K562 (cell line): Measurements from ENCODE around the gene KPNA1. TPM values are rescaled to one million over a fixed set of nuclear protein-coding genes. Genes with fewer than 3 reads are reported as not detected.

Source experiments
- ATAC-seq: fragments of 200-7000 bp; cut with Tn5 transposase; 3 replicates; pipeline ENCODE4 v1.9.1; 2020; ENCODE audit warnings: moderate library complexity
- BruUV-seq: library from RNA; stranded (reverse); fragments of 400-500 nt; replicated peaks from 2 replicates; lab custom pipeline; 2021; lab: Mats Ljungman, UMichigan
- CTCF ChIA-PET: fragments of 300-600 bp; formaldehyde crosslinking; extraction: SDS; loops from one replicate; lab custom pipeline; 2021; ENCODE audit warnings: low intra/inter-chr PET ratio; lab: Yijun Ruan, JAX
- POLR2A ChIA-PET: fragments of 300-600, 350-650 bp; sonication (Branson Sonifier 250); formaldehyde crosslinking; extraction: SDS; loops from one replicate; lab custom pipeline; 2021; ENCODE audit warnings: antibody characterized with exemption, inconsistent platforms; lab: Yijun Ruan, JAX
- DNase-seq, 4 experiments: peaks; one replicate each; pipeline versions ENCODE4 v3.0.0 to v3.0.0-alpha.2; 2011 to 2018; ENCODE audit warnings: low spot score in 3 of 4, mixed read lengths in 3 of 4; ENCODE audit errors: extremely low read depth in 1 of 4
- FAIRE-seq: peaks from 2 replicates; lab custom pipeline; 2011; peaks lifted over from hg19 to GRCh38; lab: Jason Lieb, UNC
- H2AFZ ChIP-seq: 2 replicates; pipeline ENCODE4 v1.6.0; 2011; ENCODE audit warnings: low read depth, low read length, control low read depth, inconsistent platforms
- H3K27ac ChIP-seq: fragments of 200-600 bp; 3 replicates; pipeline ENCODE4 v1.8.0; 2011; ENCODE audit warnings: low read depth, mild to moderate bottlenecking, control low read depth, inconsistent platforms, low read length, moderate library complexity, mixed read lengths; ENCODE audit errors: extremely low read depth
- H3K27me3 ChIP-seq, 2 experiments: fragments of 300-600 bp in 1 of 2; 2 replicates in 1 of 2; 3 replicates in 1 of 2; pipeline versions ENCODE4 v1.6.0 to v1.8.0; 2011; ENCODE audit warnings: inconsistent platforms in 2 of 2, low read length in 2 of 2, mild to moderate bottlenecking in 1 of 2, mixed read lengths in 1 of 2, moderate library complexity in 1 of 2; ENCODE audit not compliant: control insufficient read depth in 2 of 2, insufficient read depth in 2 of 2
- H3K36me3 ChIP-seq: fragments of 300-600 bp; 3 replicates; pipeline ENCODE4 v1.8.0; 2011; ENCODE audit warnings: mild to moderate bottlenecking, low read length, inconsistent platforms; ENCODE audit not compliant: control insufficient read depth, insufficient read depth
- H3K4me1 ChIP-seq, 2 experiments: fragments of 200-600 bp in 1 of 2; replicated peaks in 1 of 2; 2 replicates in 1 of 2; 3 replicates in 1 of 2; pipeline versions ENCODE4 v1.5.1 to v1.8.0; 2011; ENCODE audit warnings: inconsistent platforms in 2 of 2, low read length in 2 of 2, mild to moderate bottlenecking in 1 of 2, mixed read lengths in 1 of 2, moderate library complexity in 1 of 2; ENCODE audit not compliant: control insufficient read depth in 2 of 2, insufficient read depth in 2 of 2
- H3K4me2 ChIP-seq: 2 replicates; pipeline ENCODE4 v1.6.1; 2011; ENCODE audit warnings: low read length, control low read depth, inconsistent platforms, mixed read lengths; ENCODE audit not compliant: insufficient read depth
- H3K4me3 ChIP-seq: fragments of 200-600 bp; sonication (generic), shearing (Covaris generic); 2 replicates; pipeline ENCODE4 v1.5.1; 2016; ENCODE audit warnings: control low read depth, inconsistent platforms
- H3K79me2 ChIP-seq: fragments of 200-600 bp; 3 replicates; pipeline ENCODE4 v1.8.0; 2011; ENCODE audit warnings: low read length, inconsistent platforms; ENCODE audit not compliant: control insufficient read depth, insufficient read depth
- H3K9ac ChIP-seq, 2 experiments: 2 replicates each; pipeline versions ENCODE4 v1.6.0 to v1.6.1; 2011; ENCODE audit warnings: low read depth in 2 of 2, low read length in 2 of 2, control low read depth in 1 of 2, inconsistent platforms in 1 of 2, mild to moderate bottlenecking in 1 of 2, mixed read lengths in 1 of 2; ENCODE audit not compliant: insufficient read depth in 1 of 2
- H3K9me1 ChIP-seq: one replicate; pipeline ENCODE4 v1.6.0; 2011; ENCODE audit warnings: inconsistent platforms, mild to moderate bottlenecking, low read length, moderate library complexity; ENCODE audit not compliant: control insufficient read depth, insufficient read depth
- H3K9me3 ChIP-seq: replicated peaks from 2 replicates; pipeline ENCODE4 v1.5.1; 2011; ENCODE audit warnings: low read depth, low read length, inconsistent platforms; ENCODE audit not compliant: control insufficient read depth, insufficient read depth
- H4K20me1 ChIP-seq: replicated peaks from 2 replicates; pipeline ENCODE4 v1.6.1; 2011; ENCODE audit warnings: low read length, inconsistent platforms, mixed read lengths; ENCODE audit not compliant: control insufficient read depth, insufficient read depth
- BCL6 ChIP-seq: fragments of 250-450 bp; sonication (Bioruptor Pico); IDR thresholded peaks from 2 replicates; pipeline ENCODE4 v1.4.0; 2020
- CHD1 ChIP-seq: fragments of 200-600 bp; sonication (generic); IDR thresholded peaks from one replicate; pipeline ENCODE4 v1.6.1; 2012; ENCODE audit warnings: mild to moderate bottlenecking, moderate library complexity, low read length, inconsistent platforms
- CREB1 ChIP-seq, 2 experiments: sonication (generic) in 1 of 2; formaldehyde crosslinking in 1 of 2; IDR thresholded peaks; 2 replicates each; pipeline versions ENCODE4 v1.6.1 to v1.8.0; 2012 to 2022; ENCODE audit warnings: inconsistent platforms in 1 of 2, mild to moderate bottlenecking in 1 of 2, missing genetic modification reagents in 1 of 2, moderate library complexity in 1 of 2
- EGR1 ChIP-seq: fragments of 450-650 bp; conservative IDR thresholded peaks from 2 replicates; pipeline ENCODE4 v1.6.1; 2017; ENCODE audit warnings: mild to moderate bottlenecking
- KLF6 ChIP-seq: fragments of 250-450 bp; sonication (Bioruptor Pico); IDR thresholded peaks from 2 replicates; pipeline ENCODE4 v1.4.0; 2020; ENCODE audit warnings: mild to moderate bottlenecking, moderate library complexity, borderline replicate concordance
- MYC ChIP-seq, 2 experiments: fragments of 250-450 bp in 1 of 2; sonication (Bioruptor Pico) in 1 of 2; IDR thresholded peaks; 2 replicates each; pipeline versions ENCODE4 v1.5.1 to v1.6.1; 2012 to 2021; ENCODE audit warnings: low read depth in 2 of 2, borderline replicate concordance in 1 of 2, improper control_type of control experiment in 1 of 2, low read length in 1 of 2, mild to moderate bottlenecking in 1 of 2, moderate library complexity in 1 of 2
- NCOR1 ChIP-seq: fragments of 450-650 bp; IDR thresholded peaks from 2 replicates; pipeline ENCODE4 v1.6.1; 2016; ENCODE audit warnings: mild to moderate bottlenecking, moderate library complexity
- ZNF561 ChIP-seq: fragments of 450-650 bp; formaldehyde crosslinking; conservative IDR thresholded peaks from 2 replicates; pipeline ENCODE4 v1.4.0; 2020; ENCODE audit warnings: mild to moderate bottlenecking, moderate library complexity
- WGBS: fragments of 100-300 bp; shearing (Covaris generic); methylation state at CpG from one replicate; pipeline ENCODE4 v1.1.6; 2016; ENCODE audit warnings: low coverage, mixed read lengths; ENCODE audit not compliant: insufficient coverage; ENCODE audit errors: missing lambda C conversion rate; 5-methylcytosine and 5-hydroxymethylcytosine counted together
- in situ Hi-C: fragments of 300-500 bp; cut with MboI; formaldehyde crosslinking; loops from 4 replicates; pipeline ENCODE4 v1.15.0; 2018; ENCODE audit warnings: inconsistent platforms, mixed read lengths
- intact Hi-C: fragments of 100-400 bp; cut with micrococcal nuclease; formaldehyde crosslinking; loops from 2 replicates; pipeline ENCODE4 v1.14.2; 2022
- polyA plus RNA-seq, 8 experiments: library from polyadenylated mRNA; depleted of rRNA in 4 of 8; stranded (reverse) in 5 of 8; unstranded in 3 of 8; fragments of >200 nt; fragmentation: Nextera tagmentation in 2 of 8; fragmentation: Illumina TruSeq in 1 of 8; extraction: Ambion mirVana in 2 of 8; extraction: Trizol in 1 of 8; gene quantifications; 2 replicates each; pipeline versions ENCODE4 v1.2.1 to v1.2.3, GENCODE V29; 2011 to 2014; ENCODE audit warnings: inconsistent platforms in 1 of 8, missing spikeins in 1 of 8
- total RNA-seq, 7 experiments: library from RNA; depleted of rRNA in 6 of 7; stranded (reverse); fragments of >200 nt in 6 of 7; fragmentation: Illumina TruSeq in 2 of 7; extraction: Trizol in 2 of 7; gene quantifications; 2 replicates each; pipeline versions ENCODE4 v1.2.1 to v1.2.3, GENCODE V29; 2011 to 2021; ENCODE audit warnings: low replicate concordance in 1 of 7
- TF ChIP-seq, protein P1 (sequence below), 3 experiments: fragments of 200-800 bp in 1 of 3; fragments of 250-450 bp in 1 of 3; fragments of 450-650 bp in 1 of 3; sonication (Bioruptor Pico) in 1 of 3; sonication (Bioruptor generic) in 1 of 3; formaldehyde crosslinking in 1 of 3; IDR thresholded peaks; 2 replicates each; pipeline versions ENCODE4 v1.6.1 to v1.8.0; 2016 to 2022; ENCODE audit warnings: mild to moderate bottlenecking in 2 of 3, missing genetic modification characterization in 2 of 3, missing compliant biosample characterization in 1 of 3, moderate library complexity in 1 of 3
- TF ChIP-seq, protein P2 (sequence below): sonication (generic); formaldehyde crosslinking; IDR thresholded peaks from 2 replicates; pipeline ENCODE4 v1.8.0; 2023; ENCODE audit warnings: mild to moderate bottlenecking, missing genetic modification reagents
- TF ChIP-seq, protein P3 (sequence below), 3 experiments: IDR thresholded peaks in 2 of 3; conservative IDR thresholded peaks in 1 of 3; 2 replicates each; pipeline ENCODE4 v1.5.1; 2011 to 2012; ENCODE audit warnings: low read length in 3 of 3, mild to moderate bottlenecking in 3 of 3, control low read depth in 2 of 3, improper control_type of control experiment in 1 of 3, inconsistent platforms in 1 of 3, low read depth in 1 of 3, mixed read lengths in 1 of 3, moderate library complexity in 1 of 3; ENCODE audit not compliant: insufficient read depth in 2 of 3
- TF ChIP-seq, protein P4 (sequence below): fragments of 450-650 bp; IDR thresholded peaks from 2 replicates; pipeline ENCODE4 v1.6.1; 2016; ENCODE audit warnings: mild to moderate bottlenecking

KPNA1 gene
- total and polyA plus RNA-seq, 9 of the 15 experiments (the other 6 are each of a cell fraction or from before 2014, with no cell fraction given) = 9.3 to 53.8 (median 33.5) TPM

DNA sequence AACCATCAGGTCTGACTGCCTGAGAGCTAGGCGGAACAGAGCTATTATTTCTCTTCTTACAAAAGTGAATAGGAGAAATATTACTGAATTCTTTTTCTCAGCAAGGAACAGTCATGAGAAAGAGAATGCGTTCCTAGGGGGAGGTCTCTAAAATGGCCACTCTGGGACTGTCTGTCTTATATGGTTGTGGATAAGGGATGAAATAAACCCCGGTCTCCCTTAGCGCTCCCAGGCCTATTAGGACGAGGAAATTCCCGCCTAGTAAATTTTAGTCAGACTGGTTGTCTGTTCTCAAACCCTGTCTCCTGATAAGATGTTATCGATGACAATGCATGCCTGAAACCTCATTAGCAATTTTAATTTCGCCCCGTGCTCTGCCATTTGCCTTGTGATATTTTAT is 78.8 kb downstream of the KPNA1 start:
- intact Hi-C loops = no loop called here
- H3K4me3 ChIP-seq = no peak overlapping the region
- no peaks in the 10 kb centered on the region for H3K4me1 ChIP-seq
- H3K9me1 ChIP-seq = no peaks in the 10 kb centered on the region
- in situ Hi-C loops = no loop called here
- ChIA-PET CTCF (no interaction called here), POLR2A (no interaction called here)
- H3K36me3 ChIP-seq = peaks cover 78% of the 10 kb centered on the region; the same call in 2 of the 3 replicates
- H3K27ac ChIP-seq = no peak overlapping the region
- no peaks in the 10 kb centered on the region for H3K9me3 ChIP-seq
- no peak for FAIRE-seq
- no TSS peak for BruUV-seq
- no peak overlapping the region for H3K4me2 ChIP-seq
- H3K27me3 ChIP-seq = no peaks in the 10 kb centered on the region
- WGBS = 96% methylated on average over 8 of the region's 9 CpGs
- ATAC-seq = no peak
- no peak for DNase-seq
- no peaks in the 10 kb centered on the region for H4K20me1 ChIP-seq
- H2AFZ ChIP-seq = no peak overlapping the region
- H3K9ac ChIP-seq = no peak overlapping the region
- no peaks in the 10 kb centered on the region for H3K79me2 ChIP-seq
- TF ChIP-seq, protein P1, sequence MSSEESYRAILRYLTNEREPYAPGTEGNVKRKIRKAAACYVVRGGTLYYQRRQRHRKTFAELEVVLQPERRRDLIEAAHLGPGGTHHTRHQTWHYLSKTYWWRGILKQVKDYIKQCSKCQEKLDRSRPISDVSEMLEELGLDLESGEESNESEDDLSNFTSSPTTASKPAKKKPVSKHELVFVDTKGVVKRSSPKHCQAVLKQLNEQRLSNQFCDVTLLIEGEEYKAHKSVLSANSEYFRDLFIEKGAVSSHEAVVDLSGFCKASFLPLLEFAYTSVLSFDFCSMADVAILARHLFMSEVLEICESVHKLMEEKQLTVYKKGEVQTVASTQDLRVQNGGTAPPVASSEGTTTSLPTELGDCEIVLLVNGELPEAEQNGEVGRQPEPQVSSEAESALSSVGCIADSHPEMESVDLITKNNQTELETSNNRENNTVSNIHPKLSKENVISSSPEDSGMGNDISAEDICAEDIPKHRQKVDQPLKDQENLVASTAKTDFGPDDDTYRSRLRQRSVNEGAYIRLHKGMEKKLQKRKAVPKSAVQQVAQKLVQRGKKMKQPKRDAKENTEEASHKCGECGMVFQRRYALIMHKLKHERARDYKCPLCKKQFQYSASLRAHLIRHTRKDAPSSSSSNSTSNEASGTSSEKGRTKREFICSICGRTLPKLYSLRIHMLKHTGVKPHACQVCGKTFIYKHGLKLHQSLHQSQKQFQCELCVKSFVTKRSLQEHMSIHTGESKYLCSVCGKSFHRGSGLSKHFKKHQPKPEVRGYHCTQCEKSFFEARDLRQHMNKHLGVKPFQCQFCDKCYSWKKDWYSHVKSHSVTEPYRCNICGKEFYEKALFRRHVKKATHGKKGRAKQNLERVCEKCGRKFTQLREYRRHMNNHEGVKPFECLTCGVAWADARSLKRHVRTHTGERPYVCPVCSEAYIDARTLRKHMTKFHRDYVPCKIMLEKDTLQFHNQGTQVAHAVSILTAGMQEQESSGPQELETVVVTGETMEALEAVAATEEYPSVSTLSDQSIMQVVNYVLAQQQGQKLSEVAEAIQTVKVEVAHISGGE (CRISPR knock-in tag; IDR thresholded peaks at IDR 0.05) = no peak
- TF ChIP-seq ZNF561 (no peak), EGR1 (no peak), CREB1 (IDR thresholded peaks at IDR 0.05) (no peak), CREB1 (CRISPR knock-in tag; IDR thresholded peaks at IDR 0.05) (no peak), MYC (IDR thresholded peaks at IDR 0.05; ENCODE audit: low read depth, low read length) (no peak), MYC (CRISPR knock-in tag; IDR thresholded peaks at IDR 0.05; ENCODE audit: borderline replicate concordance, low read depth) (no peak), NCOR1 (no peak), BCL6 (CRISPR knock-in tag) (no peak), CHD1 (no peak), KLF6 (no peak)
- TF ChIP-seq, protein P2, sequence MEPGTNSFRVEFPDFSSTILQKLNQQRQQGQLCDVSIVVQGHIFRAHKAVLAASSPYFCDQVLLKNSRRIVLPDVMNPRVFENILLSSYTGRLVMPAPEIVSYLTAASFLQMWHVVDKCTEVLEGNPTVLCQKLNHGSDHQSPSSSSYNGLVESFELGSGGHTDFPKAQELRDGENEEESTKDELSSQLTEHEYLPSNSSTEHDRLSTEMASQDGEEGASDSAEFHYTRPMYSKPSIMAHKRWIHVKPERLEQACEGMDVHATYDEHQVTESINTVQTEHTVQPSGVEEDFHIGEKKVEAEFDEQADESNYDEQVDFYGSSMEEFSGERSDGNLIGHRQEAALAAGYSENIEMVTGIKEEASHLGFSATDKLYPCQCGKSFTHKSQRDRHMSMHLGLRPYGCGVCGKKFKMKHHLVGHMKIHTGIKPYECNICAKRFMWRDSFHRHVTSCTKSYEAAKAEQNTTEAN (CRISPR knock-in tag) = no peak
- TF ChIP-seq, protein P3, sequence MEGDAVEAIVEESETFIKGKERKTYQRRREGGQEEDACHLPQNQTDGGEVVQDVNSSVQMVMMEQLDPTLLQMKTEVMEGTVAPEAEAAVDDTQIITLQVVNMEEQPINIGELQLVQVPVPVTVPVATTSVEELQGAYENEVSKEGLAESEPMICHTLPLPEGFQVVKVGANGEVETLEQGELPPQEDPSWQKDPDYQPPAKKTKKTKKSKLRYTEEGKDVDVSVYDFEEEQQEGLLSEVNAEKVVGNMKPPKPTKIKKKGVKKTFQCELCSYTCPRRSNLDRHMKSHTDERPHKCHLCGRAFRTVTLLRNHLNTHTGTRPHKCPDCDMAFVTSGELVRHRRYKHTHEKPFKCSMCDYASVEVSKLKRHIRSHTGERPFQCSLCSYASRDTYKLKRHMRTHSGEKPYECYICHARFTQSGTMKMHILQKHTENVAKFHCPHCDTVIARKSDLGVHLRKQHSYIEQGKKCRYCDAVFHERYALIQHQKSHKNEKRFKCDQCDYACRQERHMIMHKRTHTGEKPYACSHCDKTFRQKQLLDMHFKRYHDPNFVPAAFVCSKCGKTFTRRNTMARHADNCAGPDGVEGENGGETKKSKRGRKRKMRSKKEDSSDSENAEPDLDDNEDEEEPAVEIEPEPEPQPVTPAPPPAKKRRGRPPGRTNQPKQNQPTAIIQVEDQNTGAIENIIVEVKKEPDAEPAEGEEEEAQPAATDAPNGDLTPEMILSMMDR (IDR thresholded peaks at IDR 0.05 in 2 of 3, conservative IDR thresholded peaks at IDR 0.05 in 1 of 3; ENCODE audit: insufficient read depth in 2 of 3, low read depth in 1 of 3, low read length in 3 of 3) = no peak
- TF ChIP-seq, protein P4, sequence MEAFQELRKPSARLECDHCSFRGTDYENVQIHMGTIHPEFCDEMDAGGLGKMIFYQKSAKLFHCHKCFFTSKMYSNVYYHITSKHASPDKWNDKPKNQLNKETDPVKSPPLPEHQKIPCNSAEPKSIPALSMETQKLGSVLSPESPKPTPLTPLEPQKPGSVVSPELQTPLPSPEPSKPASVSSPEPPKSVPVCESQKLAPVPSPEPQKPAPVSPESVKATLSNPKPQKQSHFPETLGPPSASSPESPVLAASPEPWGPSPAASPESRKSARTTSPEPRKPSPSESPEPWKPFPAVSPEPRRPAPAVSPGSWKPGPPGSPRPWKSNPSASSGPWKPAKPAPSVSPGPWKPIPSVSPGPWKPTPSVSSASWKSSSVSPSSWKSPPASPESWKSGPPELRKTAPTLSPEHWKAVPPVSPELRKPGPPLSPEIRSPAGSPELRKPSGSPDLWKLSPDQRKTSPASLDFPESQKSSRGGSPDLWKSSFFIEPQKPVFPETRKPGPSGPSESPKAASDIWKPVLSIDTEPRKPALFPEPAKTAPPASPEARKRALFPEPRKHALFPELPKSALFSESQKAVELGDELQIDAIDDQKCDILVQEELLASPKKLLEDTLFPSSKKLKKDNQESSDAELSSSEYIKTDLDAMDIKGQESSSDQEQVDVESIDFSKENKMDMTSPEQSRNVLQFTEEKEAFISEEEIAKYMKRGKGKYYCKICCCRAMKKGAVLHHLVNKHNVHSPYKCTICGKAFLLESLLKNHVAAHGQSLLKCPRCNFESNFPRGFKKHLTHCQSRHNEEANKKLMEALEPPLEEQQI = peak; percentile 45; the same call in 1 of the 2 replicates
